SH-SY5Y (cell line): Measurements from ENCODE around the gene NAALADL2.

Experiments
- GATA2 ChIP-seq: IDR thresholded peaks from 2 replicates; pipeline ENCODE4 v1.6.1; 2011; ENCODE audit warnings: mild to moderate bottlenecking, low read depth, low read length
- GATA3 ChIP-seq: IDR thresholded peaks from 2 replicates; pipeline ENCODE4 v1.6.1; 2011; ENCODE audit warnings: low read depth, mild to moderate bottlenecking, low read length, moderate library complexity

DNA sequence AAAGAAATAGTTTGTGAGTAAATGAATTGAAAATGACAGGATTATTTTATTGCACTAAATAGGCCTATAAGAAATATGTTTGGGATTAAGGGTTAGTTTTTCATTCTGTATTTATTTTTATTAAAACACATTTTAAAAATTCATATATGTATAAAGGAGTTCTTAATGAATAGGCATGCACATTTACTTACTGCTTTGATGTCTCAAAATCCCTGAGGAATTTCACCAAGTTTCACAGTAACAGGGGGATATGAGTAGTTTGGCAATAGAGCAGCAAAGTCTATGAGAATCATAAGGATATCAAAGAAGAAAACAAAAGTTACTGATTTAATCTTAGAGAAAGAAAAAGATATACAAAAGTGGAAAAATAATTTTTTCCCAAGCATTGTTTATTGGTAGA is 411.7 kb downstream of the NAALADL2 start:
- TF ChIP-seq GATA2 (no peak), GATA3 (no peak)
